Breast epithelium (tissue), 3 donors: ENCODE measurements around the gene SLC39A11.

Experiments
- CTCF ChIP-seq, 3 donors: fragments of 450-650 bp; IDR thresholded peaks; one replicate each; pipeline ENCODE4 v1.5.1; 2016 to 2017; ENCODE audit warnings: antibody characterized with exemption in 3 of 3, mild to moderate bottlenecking in 3 of 3, moderate library complexity in 3 of 3
- POLR2A ChIP-seq: fragments of 450-650 bp; IDR thresholded peaks from one replicate; pipeline ENCODE4 v1.6.1; 2016; ENCODE audit warnings: antibody characterized with exemption, mild to moderate bottlenecking, moderate library complexity

- TF ChIP-seq CTCF (IDR thresholded peaks at IDR 0.05) (no peak), POLR2A (no peak)
Measured at GRCh38 chr17:72654706-72655105, 437.8 kb downstream of the SLC39A11 start.
